Stimulated activated CD4-positive, alpha-beta T cell treated with anti-CD3 and anti-CD28 coated beads, Interleukin-1b, Interleukin-23, amount 100 ng/mL, for 4 hours (primary cell): ENCODE data around the gene HDAC4.

ENCODE experiments used
- DNase-seq, 2 donors: peaks; one replicate each; pipeline ENCODE4 v3.0.0-alpha.2; 2020; ENCODE audit warnings: low read depth in 2 of 2

HDAC4 gene

DNA sequence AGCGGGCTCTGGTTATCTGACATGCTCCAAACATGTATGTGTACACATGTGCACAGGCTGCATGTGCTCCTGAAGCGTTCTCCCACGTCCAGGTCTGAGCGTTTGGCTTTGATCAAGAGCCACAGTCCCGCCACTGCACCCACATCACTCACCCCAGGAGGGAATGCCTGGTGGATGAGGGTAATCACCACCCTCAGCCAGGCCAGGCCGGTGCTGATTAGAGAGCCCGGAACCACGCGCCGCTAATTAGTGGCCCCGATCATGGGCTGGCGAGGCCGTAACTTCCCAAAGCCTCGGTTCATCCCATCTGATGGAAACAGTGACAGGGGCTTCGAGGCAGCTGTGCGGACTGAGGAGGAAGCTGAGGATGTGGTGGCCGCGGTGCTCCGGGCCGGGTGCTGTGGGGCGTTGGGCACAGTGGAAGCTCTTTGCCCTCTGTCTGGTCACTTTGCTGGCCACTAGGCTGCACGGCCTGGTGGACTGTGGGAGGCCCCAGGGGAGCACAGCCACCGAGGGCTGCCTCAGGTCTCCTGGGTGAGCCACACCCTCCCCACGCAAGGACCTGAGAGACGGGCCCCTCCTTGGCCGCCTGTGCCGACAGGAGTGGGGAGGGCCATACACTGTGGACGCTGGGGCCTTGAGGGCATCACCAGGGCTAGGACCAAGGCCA is 333.5 kb downstream of the HDAC4 start:
- no peak for DNase-seq

DNA sequence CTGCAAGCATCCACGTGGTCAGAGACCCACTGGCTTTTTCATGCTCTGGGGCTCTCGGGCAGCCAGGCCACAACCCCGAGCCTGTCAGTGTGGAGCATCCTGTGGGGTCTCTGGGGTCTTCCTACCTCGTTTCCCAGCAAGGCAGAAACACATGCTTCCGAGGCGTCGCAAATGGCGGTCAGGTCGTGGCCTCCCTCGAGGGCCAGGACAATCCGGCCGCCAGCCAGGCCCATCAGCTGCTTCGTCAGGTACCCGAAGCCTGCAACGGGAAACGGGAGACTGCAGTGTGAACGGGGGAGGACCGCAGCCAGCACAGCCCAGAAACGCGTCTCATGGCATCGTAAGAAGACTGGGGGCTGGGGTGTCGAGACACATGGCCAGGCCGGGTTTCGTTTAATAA is 334.2 kb downstream of the HDAC4 start:
- no peak for DNase-seq

DNA sequence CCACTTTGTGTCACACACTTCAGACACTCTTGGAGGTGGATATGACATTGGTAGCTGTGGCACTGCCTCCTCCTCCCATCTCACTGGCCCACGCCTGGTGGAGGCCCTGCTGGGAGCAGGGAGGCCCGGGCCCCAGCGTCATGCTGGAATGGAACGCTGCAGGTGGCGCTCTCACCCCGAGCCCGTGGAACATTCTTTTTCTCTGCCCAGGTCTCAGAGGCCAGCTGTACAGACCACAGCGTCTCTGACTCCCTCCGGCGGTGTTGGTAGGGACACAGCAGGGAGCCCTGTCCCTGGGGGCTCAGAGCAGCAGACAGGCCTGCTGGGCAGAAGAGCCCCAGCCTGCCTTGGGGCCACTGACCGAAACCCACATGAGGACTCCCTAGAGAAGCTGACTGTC is 334.9 kb downstream of the HDAC4 start:
- DNase-seq = no peak

DNA sequence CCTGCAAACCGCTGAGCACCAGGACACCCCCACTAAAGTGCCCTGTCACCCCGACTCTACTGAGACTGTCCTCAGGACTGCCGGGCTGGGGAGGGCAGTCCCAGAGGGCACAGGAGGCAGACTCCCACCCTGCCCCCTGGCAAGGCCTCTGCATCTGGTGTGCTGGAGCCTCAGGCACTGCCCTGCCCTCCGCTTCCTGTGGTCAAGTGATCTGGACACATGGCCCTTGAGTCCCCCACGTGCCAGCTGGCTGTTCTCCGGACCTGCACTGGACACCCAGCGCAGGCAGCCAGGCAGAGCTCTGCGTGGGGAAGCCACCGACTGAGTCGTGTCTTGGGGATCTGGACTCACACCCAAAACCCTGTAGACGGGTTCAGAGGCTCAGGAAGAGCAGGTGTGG is 335.3 kb downstream of the HDAC4 start:
- no peak for DNase-seq

DNA sequence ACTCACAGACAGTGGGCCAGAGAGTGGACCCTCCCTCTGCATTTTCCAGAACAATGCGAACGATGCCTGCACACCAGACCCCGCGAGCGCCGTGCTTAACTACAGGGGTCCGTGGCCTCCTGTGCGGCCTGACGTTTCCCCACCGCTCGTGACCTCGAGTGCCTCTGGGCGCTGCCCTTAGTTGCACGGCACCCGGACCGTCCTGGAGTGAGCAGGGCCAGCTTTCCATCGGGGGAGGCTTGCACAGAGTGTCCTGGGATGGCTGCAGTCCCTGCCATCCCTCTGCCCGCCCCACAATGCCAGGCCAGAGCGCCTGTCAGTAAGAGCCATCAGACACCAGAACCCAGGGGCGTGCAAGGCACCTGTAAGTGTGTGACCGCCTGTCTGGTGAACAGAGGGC is 335.9 kb downstream of the HDAC4 start:
- DNase-seq = no peak

DNA sequence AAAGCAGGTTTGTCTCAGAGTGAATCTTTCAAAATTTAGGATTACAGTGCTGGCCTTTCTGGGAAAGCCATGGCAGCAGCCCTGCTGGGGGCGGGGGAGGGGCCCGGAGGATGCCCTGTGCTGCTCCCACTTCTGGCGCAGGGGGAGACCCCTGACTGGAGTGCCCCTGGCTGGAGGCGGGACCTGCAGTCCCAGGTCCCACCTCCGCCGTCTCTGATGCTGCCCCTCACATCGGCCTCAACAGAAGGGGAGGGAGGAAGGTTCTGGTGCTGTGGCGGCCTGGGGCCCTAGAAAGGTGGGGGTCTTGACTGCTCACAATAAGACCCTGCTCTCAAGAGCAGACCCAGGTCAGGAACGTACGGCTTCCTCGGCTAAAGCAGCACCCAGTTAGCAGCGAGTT is 336.6 kb downstream of the HDAC4 start:
- DNase-seq = no peak

DNA sequence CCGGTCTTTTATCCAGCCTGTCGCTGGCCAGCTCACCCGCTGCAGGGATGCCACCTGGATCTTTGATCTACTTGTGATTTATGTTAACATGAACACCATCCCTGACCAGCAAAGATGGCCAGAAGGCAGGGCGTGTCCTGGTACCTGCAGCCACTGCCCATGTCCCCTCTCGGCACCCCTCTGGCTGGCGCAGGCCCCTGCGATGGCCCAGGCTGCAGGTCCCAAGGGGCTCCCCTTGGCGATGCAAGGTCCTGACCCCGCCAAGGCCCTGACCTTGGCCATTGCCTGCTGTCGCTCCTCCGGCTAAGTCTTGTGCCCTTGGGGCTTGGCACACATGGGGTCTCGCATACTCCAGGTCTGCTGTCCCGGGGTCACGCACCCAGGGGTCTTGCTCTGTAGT is 338.1 kb downstream of the HDAC4 start:
- DNase-seq = no peak

DNA sequence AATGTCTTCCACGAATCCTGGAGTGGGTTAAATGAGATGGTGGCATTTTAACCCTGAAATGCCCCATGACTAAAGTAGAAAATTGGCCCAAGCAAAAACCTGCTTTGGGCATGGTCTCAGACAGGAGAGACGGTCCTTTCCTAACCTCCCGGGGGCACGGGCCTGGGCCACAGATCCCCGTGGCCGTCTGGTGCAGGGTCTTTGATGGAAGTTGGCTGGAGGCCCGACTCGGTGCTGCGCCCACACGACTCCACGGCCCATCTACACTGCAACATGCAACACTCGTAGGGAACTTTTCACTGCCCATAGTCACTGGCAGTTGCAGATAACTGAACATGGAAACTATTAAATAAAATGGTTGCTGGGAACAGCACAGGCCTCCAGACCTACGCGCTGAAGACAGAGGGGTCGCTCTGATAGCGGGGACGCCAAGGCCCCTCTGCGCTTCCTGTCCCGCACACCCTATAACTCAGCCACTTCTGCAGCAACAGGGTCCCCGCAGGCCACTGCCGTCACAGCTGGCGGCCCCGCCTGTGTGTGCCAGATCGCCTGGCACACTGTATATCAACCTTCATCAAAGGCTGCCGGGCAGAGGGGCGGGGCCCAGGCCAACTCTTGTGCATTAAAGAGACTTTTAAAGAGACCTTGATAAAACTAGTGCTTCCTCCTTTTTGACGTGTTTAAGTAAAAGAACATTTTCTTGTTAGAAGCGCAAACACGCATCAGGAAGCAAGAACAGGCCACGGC is 338.8 kb downstream of the HDAC4 start:
- DNase-seq = no peak

DNA sequence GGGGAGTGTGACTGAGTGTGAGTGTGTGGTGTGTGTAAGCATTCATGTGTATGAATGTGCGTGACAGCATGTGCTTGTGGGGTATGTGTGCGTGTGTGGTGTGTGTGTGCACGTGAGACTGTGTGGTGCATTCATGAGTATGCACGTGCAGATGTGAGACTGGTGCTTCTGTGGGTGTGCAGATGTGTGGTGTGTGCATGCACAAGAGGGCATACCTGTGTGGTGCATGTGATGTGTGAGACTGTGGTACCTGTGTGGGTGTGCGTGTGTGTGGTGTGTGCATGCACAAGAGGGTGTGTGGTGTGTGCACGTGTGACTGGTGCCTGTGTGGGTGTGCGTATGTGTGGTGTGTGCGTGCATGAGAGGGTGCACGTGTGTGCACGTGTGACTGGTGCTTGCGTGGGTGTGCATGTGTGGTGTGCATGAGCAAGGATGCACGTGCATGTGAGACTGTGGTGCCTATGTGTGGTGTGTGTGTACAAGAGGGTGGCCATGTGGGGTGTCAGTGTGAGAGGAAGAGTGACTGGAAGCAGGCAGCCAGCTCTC is 339.6 kb downstream of the HDAC4 start:
- no peak for DNase-seq

DNA sequence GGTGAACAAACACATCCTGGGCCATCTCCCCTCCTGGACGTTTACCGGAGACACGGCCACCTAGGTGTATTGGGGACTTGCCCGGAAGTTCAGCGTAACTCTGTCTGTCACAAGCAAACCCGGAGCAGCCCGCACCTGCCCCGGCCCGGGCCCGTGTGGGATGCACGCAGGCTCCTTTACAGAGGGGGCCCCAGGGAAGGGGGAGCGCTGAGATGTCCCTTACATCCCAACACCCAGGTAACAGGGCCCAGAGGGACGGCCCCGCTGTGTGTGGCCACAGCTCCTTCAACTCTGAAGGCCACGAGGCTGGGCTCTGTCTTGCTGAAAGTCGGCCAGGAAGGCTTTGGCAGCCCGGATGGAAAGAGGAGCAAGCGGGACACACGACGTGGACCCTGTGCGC is 340.1 kb downstream of the HDAC4 start:
- DNase-seq = no peak

DNA sequence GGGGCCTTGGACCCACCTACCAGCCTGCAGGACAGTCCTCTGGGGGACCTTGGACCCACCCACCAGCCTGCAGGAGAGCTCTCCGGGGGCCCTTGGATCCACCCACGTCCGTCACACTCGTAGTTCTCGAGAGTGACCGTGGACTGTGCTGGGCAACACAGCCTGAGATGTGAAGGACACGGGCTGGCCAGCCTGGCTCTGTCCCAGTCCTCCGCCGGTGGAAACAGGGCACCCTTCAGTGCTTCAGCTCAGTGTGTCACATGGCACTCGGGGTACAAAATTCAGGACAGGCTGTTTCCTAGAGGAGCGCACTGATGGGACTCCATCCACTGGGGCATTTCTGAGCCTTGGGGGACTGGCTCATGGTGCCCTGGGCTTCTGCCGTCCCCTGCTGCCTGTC is 341.0 kb downstream of the HDAC4 start:
- DNase-seq = no peak

DNA sequence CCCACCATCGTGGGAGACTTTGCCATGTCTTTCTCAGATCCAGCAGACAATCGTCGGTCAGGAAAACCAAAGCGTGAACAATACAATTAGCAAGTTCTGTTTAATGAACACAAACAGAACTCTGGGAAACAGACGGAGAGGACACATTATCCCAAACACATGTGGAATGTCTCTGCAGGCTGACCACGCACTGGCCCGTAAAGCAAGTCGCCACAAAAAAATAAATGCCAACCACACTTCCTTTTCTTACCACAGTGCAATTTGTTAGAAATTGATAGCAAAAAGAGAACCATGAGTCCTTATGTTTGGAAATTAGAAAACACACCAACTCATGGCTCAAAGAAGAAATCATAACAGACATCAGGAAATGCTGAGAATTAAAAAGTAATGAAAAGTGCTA is 342.1 kb downstream of the HDAC4 start:
- DNase-seq = no peak

DNA sequence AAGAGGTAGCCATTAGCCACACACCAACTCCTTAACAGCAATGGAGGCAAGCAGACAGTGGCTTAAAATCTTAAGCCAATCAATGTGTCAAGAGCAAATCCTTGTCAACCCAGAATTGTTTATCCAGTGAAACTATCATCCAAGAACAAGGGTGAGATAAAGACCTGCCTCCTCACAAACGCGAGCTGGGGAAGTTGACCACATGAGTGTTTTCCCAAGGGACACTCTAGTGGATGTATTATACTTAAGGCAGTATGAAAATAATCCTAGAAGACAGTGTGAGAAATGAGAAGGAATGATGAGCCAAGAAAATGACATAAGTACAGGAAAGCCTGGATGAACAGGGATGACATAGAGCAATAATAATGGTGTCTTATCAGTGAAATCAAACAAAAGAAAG is 343.3 kb downstream of the HDAC4 start:
- no peak for DNase-seq

DNA sequence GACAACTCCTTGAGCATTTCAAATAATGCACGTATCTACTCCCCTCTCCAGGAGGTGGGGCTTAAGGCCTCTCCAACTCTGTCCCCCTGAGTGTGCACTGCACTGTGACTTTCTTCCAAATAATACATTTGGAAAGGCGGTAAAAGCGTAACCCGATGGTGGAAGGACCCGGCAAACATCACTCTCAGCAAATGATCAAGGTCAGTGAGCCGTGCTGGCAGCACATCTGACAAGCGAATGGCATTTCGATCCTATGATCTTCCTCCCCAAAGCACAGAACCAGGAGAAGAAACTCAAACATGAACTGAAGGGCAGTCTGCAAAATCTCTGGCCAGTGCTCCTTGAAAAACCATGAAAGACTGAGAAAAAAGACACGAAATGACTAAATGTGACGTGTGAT is 344.2 kb downstream of the HDAC4 start:
- no peak for DNase-seq

DNA sequence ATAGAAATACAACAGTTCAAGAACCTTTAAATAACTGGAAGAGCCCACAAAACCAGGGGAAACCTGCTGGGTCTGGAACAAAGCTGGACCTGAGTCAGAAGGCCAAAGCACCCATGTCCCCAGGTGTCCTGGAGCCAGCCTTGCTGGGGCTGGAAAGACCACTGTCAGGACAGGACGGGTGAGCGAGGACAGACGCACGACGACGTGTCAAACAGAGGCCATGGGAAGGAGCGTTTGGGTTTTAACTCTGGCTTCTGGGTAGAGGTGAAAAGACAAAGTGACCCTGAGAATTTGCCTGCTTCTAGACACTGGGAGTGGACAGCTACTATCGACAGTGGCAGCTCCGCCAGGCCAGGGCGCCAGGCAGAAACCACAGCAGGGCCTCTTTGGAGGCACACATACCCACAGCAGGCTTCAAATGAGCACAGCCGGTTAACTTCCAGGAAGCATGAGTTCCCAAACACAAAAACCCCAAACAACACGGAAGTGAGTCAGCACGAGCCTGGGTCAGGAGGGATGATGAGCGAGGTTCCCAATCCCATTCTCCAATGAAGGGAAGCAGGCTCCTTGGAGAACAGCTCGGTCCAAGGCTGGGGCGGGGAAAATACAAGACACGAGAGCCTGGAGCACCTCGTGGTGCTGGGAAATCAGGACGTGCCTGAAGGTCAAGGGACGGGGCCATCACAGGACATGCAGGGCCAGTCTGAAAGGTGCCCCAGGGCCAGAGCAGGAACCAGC is 344.9 kb downstream of the HDAC4 start:
- no peak for DNase-seq

DNA sequence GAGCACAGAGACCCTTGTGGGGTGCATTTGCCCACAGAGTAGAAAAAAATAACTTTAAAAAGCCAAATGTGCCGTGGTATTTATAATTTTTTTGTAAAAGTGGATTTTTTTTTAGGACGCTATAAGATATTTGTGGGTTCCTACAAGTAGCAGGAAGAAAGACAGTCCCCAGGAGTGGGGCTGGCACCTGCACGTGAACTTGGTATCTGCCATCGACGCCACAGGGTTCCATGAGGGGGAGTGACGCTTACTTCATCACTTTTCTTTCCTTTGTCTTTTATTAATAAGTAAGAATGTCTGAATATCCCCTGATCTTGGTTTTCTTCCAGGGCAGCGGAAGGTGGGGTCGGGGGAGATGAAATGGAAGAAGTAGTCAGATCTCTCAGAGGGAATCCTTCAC is 345.9 kb downstream of the HDAC4 start:
- no peak for DNase-seq

DNA sequence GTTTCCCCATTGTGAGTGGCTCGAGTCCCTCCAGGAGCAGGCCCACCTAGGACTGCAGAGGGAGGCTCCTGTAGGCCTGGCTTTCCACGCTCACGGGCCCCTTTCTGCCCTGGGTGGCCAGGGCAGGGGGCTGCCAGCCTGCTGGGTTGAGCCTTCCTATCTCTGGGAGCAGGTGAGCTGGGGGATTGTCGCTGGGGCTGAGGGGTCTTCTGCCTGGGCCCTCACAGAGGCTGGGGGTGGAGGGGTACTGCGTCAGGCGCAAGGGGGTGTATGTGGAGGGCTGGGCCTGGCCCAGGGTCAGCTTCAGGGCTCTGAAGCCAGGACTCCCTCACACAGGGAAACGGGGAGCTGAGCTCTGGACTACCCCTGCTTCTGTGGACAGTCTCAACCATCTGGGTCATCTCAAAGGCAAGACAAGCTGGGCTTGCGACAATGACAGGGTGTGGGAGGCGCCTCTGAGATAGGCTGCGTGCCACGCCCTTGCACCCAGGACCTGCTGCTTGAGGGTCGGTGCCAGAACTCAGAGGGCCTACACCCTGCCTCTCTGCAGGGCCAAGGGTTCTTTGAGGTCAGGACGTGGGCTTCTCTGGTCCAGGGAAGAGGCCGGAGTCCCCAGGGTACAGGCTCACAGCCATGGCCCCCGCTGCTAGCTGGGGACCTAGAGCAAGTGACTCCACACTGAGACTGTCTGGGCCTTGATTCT is 346.9 kb downstream of the HDAC4 start:
- no peak for DNase-seq

DNA sequence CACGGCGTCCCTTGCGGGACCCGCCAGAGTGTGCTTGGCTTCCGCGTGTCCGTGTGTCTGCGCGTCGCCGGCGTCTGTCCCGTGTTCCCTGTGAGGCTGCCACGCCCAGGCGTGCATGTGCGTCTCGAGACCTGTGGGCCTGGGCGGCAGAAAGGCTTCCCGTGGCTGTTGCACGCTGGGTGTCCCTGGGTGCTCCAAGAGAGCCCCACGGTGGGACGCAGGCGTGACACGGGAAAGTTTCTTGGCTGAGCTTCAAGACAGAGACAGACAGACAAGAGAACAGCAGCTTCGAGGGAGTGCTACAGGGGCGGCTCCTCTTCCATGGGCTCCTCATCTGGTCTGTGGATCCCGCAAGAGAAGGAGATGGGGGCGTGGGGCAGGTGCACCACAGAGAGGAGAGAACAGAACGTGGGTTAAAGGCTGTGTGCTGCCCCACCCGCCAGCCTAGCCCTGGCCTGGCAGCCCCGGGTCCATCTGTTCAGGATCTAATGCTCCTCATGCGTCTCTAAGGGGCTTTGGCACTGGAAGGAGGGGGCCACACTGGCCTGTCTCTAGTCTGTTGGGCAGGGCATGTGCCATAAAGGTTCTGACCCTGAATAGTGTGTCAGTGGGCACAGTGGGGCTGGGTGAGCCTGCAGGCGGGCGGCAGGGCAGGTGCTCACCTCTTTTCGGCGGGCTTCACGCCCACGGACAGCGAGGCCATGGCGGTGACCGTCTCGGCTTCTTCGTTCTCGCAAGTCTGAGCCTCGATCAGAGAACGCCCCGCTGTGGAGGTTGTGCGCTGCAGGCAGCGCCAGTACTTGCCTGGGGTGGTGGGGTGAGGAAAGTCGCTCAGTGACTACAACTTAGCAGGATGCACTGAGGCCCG is 347.8 kb downstream of the HDAC4 start:
- DNase-seq = no peak

DNA sequence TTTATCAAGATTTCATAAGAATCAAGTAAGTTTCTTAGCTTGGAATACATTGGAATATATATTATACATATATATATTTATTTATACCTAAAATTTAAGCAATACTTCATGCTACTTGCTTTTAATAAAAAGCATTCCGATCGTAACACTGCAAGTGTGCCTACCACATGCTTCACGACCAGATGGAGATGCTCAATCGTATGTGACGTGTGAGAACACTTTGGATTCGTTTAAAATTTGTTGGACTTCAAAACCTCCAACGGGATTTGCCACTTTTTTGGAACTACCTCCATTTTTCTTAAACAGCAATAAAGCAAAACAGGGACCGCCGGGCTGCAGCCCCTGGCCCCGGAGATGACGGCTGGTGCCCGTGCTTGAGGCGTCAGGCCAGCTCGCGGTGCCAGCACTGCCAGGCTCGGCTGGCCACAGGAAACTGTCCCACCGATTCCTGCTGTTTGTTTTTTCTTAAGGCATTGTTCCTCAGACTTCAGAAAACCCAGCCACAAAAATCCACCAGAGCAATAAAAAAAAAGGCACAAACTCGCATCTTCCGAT is 348.9 kb downstream of the HDAC4 start:
- no peak for DNase-seq

DNA sequence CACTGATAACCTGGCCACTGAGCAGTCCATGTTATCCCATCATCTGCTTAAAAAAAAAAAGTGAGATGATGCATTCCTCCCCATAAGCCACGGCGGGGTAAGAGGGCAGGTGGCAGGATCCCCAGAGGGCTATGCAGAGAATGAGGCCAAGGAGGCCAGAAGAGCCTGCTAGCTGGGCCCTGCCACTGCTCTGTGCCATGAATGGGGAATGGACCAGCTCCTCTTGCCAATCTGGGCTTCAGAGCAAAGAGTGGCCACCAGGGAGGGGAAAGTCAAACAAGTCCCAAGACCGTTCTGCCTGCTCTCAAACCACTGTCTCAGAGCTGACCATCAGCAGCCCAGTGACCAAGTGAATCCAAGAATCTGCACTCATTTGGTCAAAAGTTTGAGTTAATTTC is 350.6 kb downstream of the HDAC4 start:
- DNase-seq = no peak
